Myocyte (in vitro differentiated cells): Measurements from ENCODE around the gene AK6. TPM values are rescaled to one million over a fixed set of nuclear protein-coding genes. Genes with fewer than 3 reads are reported as not detected.
A peak's percentile ranks its signal among the peaks of the same experiment; 100 is the strongest.
"Not testable (repeated sequence)": the region's sequence is repeated elsewhere in the genome, so short reads cannot be mapped to it uniquely, and the experiment has no call there.

Experiments used
- DNase-seq: peaks from one replicate; pipeline ENCODE4 v3.0.0-alpha.2; 2012; ENCODE audit warnings: low read depth
- total RNA-seq: library from RNA; depleted of rRNA; stranded (reverse); fragments of >200 nt; gene quantifications from 2 replicates; pipeline ENCODE4 v1.2.3, GENCODE V29; 2014

Gene AK6
- total RNA-seq, 1 donor from 2014 or later = 20.2 TPM

DNA sequence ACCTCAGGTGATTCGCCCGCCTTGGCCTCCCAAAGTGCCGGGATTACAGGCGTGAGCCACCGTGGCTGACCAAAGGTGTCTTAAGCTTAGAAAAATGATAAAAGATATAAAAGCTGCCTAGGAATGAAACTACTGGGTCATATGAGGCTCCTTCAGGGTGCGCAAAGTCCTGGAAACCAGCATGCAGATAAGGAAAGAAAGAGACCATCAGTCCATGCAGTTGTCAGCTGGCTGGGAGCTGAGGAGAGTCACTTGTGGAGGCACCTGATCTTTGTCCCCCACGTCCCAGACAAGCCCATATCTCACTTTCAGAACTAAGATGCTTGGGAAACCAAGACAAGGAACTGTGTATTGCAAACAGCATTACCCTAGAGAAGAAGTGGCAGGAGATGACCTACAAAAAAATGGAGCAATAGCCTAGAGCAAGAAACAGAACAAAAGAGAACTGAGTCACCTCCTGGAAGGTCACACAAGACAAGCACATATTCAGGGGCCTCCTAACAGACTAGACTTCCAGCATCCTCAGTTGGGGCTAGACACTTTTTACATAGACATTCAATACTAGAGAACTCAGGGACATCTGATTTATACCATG lies 33.9 kb downstream of the AK6 start:
- no peak for DNase-seq

DNA sequence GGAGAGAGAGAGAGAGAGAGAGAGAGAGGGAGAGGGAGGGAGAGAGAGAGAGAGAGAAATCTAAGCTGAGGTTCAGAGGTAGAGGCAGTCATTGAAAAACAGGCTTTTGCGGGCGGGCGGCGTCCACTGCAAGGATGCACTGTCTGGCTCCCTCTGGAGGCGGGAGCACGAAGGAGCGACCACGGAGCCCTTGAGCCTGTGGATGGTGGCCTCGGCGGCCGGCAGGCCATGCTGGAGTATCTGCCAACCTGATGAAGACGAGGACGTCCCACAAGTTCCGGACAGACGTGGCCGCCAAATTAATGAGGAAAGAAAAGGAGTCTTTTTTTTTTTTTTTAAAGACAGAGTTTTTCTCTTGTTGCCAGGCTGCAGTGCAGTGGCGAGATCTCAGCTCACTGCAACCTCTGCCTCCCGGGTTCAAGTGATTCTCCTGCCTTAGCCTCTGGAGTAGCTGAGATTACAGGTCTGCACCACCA lies 34.5 kb downstream of the AK6 start:
- peak; percentile 82 for DNase-seq

- DNase-seq = not testable (repeated sequence)
These were observed 35.5 kb downstream of the AK6 start for GRCh38 chr5:69333668-69334315.

DNA sequence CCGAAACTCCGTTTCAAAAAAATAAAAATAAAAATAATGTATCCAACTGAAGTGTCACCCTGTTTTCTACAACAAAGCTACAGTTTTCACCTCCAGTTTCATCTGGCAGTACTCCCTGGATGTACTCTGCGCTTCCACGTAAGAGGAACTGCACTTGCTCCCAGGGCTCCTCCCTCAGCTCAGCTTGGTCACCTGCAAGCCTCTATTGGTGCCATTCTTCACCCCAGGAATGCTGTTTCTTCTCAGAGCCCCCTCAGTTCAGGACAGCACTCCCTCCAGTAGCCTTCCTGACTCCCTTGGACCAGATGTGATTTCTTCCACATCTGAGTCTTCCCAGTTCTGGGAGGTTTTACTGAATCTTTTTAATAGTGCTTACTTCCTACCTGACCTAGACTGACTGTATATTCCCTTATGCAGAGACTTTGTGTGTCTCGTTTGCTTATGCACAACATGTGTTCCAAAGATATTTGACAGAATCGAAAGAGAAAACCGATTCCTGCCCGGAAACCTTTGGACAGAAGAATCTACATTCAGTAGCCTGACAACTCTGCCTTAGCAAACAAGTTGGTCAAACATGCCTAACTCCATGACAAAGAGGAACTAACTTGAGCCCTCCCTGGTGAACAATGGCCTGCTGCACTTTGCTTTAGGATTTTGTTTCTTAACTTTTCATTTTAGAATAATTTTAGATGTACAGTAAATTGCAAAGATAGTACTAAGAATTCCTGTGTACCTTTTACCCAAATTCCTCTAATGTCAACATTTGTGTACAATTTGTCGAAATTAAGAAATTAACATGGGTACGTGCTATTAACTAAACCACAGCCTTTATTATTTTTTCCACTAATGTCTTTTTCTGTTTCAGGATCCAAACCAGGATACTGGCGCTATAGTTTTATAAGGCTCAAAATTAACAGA lies 37.5 kb downstream of the AK6 start:
- DNase-seq = no peak

- no peak for DNase-seq
These were observed 39.3 kb downstream of the AK6 start for GRCh38 chr5:69329905-69330489.

- DNase-seq = no peak
These were observed 43.0 kb downstream of the AK6 start for GRCh38 chr5:69326365-69326764.

DNA sequence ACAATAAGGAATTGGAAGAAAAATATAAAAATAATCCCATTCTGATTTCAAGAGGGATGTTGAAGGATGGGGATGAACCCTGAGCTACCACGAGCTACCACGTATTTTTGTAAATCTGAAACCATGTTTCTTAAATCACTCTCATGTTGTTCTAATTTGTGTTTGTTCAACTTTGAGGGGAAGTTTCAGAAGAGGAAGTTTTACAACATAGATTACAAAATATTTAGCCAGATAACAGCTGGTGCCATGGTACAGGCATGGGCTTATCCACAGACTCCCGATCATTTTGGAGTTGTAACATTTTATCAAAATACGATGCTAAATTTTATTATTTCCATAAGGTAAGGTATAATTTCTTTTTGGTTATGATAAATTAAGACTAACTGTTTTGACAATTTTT lies 51.9 kb downstream of the AK6 start:
- DNase-seq = no peak

GRCh38 chr5:69315972-69316371 lies 53.3 kb downstream of the AK6 start:
- peak; percentile 47 for DNase-seq

DNA sequence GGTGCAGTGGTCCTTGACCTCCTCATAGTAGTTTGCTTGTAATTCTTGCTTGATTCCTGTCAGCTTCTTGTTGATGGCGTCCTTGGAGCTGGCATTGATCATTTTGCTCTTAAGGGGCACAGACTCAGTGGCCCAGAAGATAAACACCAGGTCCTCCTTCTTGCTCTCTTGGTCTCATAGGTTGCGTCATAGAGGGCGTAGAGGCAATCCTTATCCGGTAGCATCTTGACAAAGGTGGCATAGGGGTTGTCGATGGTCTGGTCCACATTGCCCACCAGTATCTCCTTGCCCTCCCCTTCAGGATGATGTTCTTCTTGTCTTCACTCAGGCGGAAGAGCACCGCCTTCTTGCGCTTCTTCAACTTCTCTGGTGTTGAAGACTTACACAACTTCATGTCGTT lies 55.9 kb downstream of the AK6 start:
- no peak for DNase-seq

GRCh38 chr5:69312459-69313160 lies 56.7 kb downstream of the AK6 start:
- no peak for DNase-seq

DNA sequence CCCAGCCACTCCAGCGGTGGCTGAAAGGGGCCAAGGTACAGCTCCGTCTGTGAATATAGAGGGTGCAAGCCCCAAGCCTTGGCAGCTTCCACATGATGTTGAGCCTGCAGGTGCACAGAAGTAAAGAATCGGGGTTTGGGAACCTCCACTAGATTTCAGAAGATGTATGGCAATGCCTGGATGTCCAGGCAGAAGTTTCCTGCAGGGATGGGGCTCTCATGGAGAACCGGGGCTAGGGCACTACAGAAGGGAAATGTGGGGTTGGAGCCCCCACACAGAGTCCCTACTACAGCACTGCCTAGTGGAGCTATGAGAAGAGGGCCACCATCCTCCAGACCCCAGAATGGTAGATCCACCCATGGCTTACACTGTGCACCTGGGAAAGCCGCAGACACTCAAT lies 59.9 kb downstream of the AK6 start:
- DNase-seq = no peak

DNA sequence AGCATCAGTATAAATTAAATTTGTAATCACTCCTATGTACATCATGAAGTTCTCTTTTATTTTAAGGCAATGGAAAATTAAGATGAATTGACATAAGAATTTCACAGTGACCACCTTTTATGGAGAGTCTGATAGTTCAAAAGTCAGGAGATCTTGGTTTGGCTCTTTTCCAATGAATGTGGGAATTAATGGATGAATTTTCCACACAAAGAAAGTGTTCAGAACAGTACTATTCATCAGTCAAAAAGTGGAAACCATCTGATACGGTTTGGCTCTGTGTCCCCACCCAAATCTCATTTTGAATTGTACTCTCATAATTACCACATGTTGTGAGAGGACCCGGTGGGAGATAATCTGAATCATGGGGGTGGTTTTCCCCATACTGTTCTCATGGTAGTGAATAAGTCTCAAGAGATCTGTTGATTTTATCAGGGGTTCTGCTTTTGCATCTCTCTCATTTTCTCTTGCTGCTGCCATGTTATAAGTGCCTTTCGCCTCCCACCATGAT lies 61.2 kb downstream of the AK6 start:
- no peak for DNase-seq

DNA sequence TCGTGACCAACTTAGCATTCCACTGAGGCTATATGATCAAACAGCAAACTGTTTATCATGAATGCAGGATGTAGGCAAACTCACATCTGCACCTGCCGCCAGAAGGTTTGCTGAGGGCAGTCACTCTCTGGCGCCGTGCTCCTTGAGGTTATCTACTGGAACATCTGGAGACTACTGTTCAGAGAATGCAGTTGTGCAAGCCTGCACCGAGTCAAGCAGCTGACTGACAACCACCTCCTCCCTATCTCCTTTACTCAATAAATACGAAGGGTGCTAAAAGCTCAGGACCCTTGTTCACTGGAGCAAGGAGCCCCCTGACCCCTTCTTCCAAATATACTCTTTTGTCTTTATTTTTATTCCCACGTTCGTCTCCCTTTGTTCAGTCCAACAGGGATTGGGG lies 63.8 kb downstream of the AK6 start:
- no peak for DNase-seq

Other genes starting within 250 kb of the AK6 start
- 10.7 and 12.8 TPM in 2 replicates for gene CCNB1, start 202.4 kb downstream of the AK6 start, total RNA-seq
- 6.5 and 8.3 TPM in 2 replicates for gene CENPH, start 179.9 kb downstream of the AK6 start, total RNA-seq
- 21.7 and 24.6 TPM in 2 replicates for gene CDK7, start 134.6 kb downstream of the AK6 start, total RNA-seq
- 0.67 and 0.83 TPM in 2 replicates for gene CCDC125, start 36.7 kb downstream of the AK6 start, total RNA-seq
- 60.5 and 60.9 TPM in 2 replicates for gene TAF9, start within 50 bp of the AK6 start, total RNA-seq
- gene RAD17, start 298 bp upstream of the AK6 start, total RNA-seq = 30.6 and 40.4 TPM in 2 replicates
- not detected in 2 replicates for gene MARVELD2, start 45.6 kb upstream of the AK6 start, total RNA-seq
- 0.10 and 0.40 TPM in 2 replicates for gene OCLN, start 123.3 kb upstream of the AK6 start, total RNA-seq
- gene GTF2H2C, start 190.7 kb upstream of the AK6 start, total RNA-seq = 29.2 and 31.3 TPM in 2 replicates